HG02973 (cell line): ENCODE results near the gene SOX5.

ENCODE experiments used
- ATAC-seq: cut with Tn5 transposase; IDR thresholded peaks from one replicate; pipeline ENCODE4 v1.9.1; 2021; ENCODE audit warnings: moderate library complexity; ENCODE audit not compliant: unreplicated experiment

The SOX5 gene

DNA sequence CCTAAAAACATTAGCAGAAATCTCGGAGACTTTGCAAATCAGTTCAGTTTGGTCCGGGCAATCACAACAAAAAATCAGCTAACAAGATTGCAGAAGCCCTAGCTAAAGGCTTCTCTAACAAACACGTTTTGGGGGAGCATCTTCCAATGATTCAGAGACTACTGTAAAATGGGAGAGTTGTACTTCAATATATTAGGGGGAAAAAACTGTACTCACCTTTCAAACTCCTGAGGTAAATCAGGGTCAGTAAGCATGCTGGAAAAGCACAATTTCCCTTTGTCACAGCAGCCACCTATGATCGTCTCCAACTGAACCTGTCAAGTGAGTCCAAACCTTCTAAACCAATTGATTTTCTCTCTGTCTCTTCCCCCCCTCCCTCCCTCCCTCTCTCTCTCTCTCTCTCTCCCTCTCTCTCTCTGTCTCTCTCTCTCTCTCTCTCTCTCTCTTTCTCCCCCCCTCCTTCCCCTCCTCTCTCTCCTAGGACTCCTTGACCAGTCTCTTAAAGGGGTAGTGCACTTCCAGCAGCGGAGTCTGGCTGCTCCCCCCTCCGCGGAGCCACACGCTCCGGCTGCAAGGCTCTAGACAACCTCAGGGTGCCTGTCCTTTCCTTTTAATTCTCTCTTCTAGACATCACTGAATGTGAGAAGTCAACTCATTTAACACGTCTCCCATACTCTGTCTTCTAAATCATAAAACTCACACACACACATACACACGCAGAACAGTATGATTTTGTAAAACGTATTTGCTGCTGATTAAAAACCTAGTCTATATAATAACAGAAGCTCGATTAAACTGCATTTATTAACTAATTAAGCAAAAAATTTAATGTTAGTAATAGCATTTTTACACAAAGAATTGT, at the start of gene SOX5:
Gene SOX5, minus strand, starts transcription at position 323 of the 862 bp plus-strand sequence. Its CDS starts 69 bp downstream, at position 254.
- ATAC-seq = no peak

- no peak for ATAC-seq
Measured at GRCh38 chr12:23987046-23987445, 37.6 kb upstream of the SOX5 start.

DNA sequence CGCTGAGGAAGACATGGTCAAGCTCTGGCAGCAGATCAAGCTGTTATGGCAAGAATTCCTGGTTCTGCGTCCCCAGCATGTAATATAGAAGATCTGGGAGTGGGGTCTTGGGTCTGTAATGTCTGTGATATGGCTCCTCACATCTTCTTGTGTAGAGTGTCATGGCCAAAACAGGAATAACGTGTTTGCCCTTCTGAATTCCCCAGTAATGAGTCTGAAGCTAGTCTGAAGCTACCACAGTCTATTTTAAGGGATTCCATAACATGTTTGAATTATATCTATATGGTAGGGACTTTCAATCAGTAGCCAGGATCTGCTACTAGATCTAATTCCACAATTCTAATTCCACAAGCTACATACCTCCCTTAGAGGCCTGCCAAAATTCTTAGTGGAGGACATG, 31.4 kb upstream of the SOX5 start:
- ATAC-seq = no peak

DNA sequence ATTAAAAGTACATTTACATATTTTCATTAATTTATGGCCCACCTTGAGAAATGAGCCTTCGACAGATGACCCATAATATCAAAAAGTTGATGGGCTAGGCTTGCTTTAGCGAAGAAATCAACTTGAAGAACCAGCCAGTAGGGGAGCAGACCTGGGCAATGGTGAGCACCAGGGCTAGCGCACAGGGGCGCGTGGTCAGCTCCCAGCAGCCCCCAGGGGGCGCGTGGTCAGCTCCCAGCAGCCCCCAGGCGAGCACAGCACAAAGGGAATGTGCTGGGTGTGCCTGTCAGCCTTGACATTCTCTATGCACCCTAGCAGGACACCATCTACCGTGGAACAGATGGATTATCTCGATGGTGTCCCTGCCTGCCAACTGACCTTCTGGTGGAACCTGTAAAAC, 15.3 kb upstream of the SOX5 start:
- ATAC-seq = no peak

GRCh38 chr12:23959826-23960225, 10.4 kb upstream of the SOX5 start:
- ATAC-seq = no peak

- no peak for ATAC-seq
Measured at GRCh38 chr12:23954332-23954731, 4.9 kb upstream of the SOX5 start.

- no peak for ATAC-seq
Measured at GRCh38 chr12:23952071-23952470, 2.6 kb upstream of the SOX5 start.

- ATAC-seq = no peak
Measured at GRCh38 chr12:23950775-23951451, 1.4 kb upstream of the SOX5 start.

DNA sequence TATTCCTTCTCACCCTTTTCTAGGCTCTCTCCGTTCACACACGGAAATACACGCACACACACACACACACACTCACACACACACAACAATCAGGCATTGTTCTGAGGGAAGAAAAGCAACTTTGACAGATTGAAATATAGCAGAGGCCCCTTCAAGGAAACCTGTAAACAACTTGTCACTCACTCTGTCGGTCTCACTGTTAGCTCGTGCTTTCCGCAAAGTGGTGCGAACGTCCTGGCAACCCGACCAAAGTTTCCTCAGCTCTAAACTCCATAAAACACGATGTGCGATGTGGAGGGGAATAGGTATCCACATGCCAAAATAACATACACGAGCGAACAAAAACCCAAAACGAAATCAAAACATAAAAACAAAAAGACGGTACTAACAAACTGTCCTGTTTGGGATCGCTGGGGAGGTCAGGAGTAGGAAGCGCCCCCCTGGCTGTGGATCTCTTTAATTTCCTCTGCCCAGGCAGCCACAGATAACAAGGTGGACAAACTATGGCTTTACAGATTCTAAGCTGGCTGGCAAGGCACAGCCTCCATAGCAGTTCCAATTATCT, 822 bp upstream of the SOX5 start:
- no peak for ATAC-seq

GRCh38 chr12:23948291-23948690, 1.2 kb downstream of the SOX5 start:
- ATAC-seq = no peak

GRCh38 chr12:23947395-23947794, 2.1 kb downstream of the SOX5 start:
- ATAC-seq = no peak

DNA sequence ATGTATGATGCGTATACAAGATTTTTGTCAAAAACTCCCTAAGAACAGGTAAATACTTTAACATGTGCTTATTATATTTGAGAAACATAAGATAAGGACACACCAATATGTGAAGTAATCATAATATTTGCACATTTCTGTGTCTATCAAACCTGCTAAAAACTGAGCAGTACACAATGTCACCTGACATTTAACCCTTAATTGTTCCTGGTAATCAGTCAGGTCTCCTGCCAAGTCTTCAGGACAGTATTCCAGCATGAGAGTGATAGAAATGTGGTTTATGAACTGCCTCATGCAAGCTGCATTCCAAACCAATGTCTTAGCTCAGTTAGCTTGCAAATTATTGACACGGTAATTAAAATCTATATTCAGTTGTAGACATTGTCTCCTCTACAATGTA, 4.2 kb downstream of the SOX5 start:
- no peak for ATAC-seq

DNA sequence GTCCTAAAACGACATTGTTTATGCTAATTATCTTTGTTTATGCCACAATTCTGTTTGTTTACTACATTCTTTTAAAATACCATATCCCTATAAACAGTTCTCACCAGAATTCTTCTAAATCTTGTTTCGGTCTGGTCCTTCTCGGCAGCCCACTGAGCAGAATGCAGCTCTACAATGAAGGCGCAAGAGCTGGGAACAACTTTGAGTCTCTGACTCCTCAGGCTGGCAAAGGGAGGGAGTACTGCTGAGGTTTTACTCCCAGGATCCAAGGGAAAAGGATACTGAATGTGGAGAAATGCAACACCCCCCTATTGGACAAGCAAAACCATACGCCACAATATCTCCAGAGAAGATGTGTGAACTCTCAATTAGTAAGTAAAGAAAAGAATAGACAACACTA, 5.4 kb downstream of the SOX5 start:
- no peak for ATAC-seq

- no peak for ATAC-seq
Measured at GRCh38 chr12:23942841-23943240, 6.6 kb downstream of the SOX5 start.

DNA sequence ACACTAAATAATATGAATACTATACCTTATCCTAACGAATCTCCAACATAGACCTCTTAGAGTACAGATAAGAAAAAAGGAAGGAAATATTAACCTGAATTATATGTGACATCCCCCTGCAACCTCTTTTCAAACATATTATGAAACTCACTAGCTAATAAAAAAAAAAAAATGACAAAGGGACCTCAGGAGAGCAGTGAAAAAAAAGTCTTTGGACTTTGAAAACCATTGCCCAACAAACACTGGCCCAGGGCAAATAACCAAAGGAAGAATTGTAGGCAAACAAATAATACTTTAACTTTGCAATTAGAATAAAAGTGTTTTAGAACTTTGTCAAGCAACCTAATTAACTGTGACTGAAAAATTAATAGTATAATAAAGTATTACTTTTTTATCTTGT, 7.7 kb downstream of the SOX5 start:
- no peak for ATAC-seq

DNA sequence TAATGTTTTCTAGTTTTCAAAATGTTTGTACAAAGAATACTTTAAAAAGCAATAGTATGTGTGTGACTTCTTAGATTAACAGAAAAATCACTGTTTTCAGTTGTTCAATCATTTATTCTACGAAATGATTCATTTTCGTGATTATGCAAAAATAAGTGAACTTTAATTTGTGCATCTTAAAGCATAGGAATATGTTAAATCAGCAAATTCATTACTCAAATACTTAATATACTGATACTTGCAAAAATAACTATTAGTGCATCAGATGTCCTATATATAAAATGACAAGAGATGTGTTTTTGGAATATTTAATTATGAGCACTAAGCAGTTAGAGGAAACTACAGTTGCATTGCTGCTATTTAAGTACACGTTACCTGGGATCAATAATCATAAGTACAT, 11.0 kb downstream of the SOX5 start:
- ATAC-seq = no peak

DNA sequence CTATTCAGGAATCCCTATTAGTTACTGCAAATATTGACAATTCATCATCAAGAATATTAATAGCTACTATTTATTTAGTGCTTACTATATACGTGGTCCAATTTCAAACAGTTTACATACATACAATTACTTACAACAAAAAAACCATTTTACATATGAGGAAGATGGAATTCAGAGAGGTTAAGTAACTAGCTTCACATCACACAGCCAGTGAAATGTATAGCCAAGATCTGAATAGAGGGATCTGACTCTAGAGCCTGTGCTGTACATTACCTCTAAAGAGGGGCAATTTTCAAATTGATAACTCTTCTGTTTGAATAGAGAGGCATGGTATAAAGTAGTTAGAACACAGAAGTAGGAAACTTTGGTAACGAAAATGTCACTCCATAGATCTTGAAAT, 18.3 kb downstream of the SOX5 start:
- no peak for ATAC-seq

DNA sequence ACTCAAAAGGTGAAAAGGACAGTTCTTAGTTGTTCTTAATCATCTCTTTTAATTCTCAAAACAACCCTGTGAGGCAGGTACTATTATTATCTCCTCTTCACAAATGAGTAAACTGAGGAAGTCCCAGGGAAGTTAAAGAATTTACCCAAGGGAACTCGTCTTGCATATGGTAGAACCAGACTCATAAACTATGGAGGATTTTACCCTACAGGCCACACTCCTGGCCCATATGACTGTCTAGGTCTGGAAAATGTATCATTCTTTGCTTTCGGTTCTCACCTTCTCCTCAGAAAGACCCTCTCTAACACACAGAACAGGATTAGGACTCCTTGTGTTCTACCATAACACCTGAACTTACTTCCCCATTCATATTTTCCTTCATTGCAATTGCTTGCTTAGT, 18.9 kb downstream of the SOX5 start:
- no peak for ATAC-seq

DNA sequence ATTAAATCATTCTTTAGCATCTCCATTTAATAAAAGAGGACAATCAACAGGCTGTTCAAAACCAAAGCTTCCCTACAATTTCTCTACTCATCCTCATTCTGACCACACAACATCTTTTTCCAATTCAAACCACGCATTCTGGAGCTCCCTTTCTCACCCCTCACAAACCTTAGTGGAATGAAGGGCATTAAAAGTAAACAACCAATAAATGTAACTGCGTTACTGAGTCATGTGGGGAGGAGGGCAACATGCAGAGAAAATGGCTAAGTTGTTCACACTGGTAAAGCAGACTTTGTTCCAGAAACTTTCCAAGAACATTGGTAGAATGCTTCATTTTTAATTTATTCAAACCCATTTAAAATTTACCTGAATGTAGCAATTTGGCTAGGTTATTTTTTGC, 19.6 kb downstream of the SOX5 start:
- ATAC-seq = no peak

- no peak for ATAC-seq
Measured at GRCh38 chr12:23927907-23928306, 21.6 kb downstream of the SOX5 start.

GRCh38 chr12:23921099-23921856, 28.2 kb downstream of the SOX5 start:
- ATAC-seq = no peak
